Muscle layer of duodenum (tissue), 2 donors: Measurements from ENCODE around the gene PEX11G.

Source experiments
- H3K27ac ChIP-seq: one replicate; pipeline ENCODE4 v1.7.0; 2013; ENCODE audit warnings: mild to moderate bottlenecking, low read length
- H3K27me3 ChIP-seq: one replicate; pipeline ENCODE4 v1.7.0; 2013; ENCODE audit warnings: low read depth, mild to moderate bottlenecking, control low read depth, low read length
- H3K36me3 ChIP-seq, 2 donors: one replicate each; pipeline ENCODE4 v1.7.0; 2013; ENCODE audit warnings: low read length in 2 of 2, control low read depth in 1 of 2, mild to moderate bottlenecking in 1 of 2; ENCODE audit not compliant: insufficient read depth in 2 of 2, control insufficient read depth in 1 of 2
- H3K4me1 ChIP-seq, 2 donors: one replicate each; pipeline ENCODE4 v1.7.0; 2013; ENCODE audit warnings: low read length in 2 of 2, mild to moderate bottlenecking in 2 of 2, control low read depth in 1 of 2, moderate library complexity in 1 of 2; ENCODE audit not compliant: insufficient read depth in 2 of 2, control insufficient read depth in 1 of 2
- H3K4me3 ChIP-seq, 2 donors: one replicate each; pipeline ENCODE4 v1.7.0; 2013; ENCODE audit warnings: low read length in 2 of 2, low read depth in 1 of 2, mild to moderate bottlenecking in 1 of 2
- H3K9me3 ChIP-seq, 2 donors: one replicate each; pipeline ENCODE4 v1.7.0; 2013; ENCODE audit warnings: low read length in 2 of 2, control low read depth in 1 of 2, mild to moderate bottlenecking in 1 of 2; ENCODE audit not compliant: control insufficient read depth in 1 of 2
- donor health status: healthy.

The PEX11G gene

DNA sequence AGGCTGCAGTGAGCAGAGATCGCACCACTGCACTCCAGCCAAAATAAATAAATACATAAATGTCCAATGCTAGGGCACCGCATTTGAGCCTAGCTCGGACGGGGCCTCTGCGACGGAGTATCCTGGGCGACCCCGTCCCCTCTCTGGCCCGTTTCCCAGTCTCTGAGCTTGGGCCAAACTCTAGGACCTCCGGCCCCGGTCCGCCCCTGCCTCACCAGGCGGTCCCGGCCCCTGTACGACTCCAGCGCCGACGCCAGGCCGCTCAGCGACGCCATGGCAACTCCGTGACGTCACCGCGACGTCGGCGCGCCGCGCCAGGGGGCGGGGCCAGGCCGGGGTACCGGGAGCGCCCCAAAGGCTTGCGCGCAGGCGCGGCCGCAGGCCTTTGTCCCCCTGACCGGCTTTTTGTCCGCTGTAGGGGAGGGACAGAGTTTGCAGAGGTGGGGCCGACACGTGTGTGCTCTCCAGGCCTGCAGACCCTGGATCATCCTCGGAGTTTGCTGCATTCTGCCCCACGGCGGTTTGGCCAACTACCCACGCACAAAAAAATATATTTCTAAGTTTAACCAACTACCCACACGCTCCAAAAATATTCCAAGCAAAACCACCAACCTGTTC, at the start of gene PEX11G:
PEX11G (minus strand) TSS at position 300 of the 618 bp plus-strand sequence; CDS start at position 275, 25 bp downstream.
- H3K4me3 ChIP-seq = peak within 1 kb of the TSS; percentile 63 to 65
- no peaks in the 10 kb centered on the region for H3K36me3 ChIP-seq
- peaks cover 0 to 6% of the 10 kb centered on the region in 2 donors for H3K4me1 ChIP-seq
- no peaks in the 10 kb centered on the region for H3K9me3 ChIP-seq
- no peaks in the 10 kb centered on the region for H3K27me3 ChIP-seq
- peak within 1 kb of the TSS; percentile 62 for H3K27ac ChIP-seq

DNA sequence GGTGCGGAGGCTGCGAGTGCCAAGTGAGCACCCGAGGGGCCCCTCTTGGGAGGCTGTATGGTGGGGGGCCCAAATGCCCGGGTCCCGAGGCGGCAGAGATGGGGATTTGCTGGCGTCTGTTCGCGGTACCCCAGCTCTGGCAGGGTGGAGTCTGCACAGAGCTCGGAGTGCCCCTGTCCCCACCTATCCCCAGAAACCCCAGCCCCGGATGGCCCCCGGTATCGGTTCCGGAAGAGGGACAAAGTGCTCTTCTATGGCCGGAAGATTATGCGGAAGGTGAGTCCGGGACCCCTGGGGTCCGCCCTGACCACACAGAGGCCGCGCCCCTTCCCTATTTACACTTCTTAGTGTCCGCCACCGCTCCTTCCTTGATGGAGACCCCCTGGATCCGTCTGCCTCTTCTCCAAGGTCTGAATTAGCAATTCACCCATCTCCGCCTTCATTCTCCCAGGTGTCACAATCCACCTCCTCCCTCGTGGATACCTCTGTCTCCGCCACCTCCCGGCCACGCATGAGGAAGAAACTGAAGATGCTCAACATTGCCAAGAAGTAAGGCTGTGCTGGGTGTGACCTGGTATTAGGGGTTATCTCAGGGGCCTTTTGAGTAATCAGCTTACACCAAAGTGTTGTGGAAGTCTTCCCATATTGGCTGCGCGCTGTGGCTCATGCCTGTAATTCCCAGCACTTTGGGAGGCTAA, 47.3 kb upstream of the PEX11G start:
- no peaks in the 10 kb centered on the region for H3K27me3 ChIP-seq
- peak overlapping the region; percentile 79 for H3K27ac ChIP-seq
- H3K36me3 ChIP-seq = peaks cover 6 to 22% of the 10 kb centered on the region in 2 donors
- peak overlapping the region; percentile 81 to 89 for H3K4me3 ChIP-seq
- no peaks in the 10 kb centered on the region for H3K9me3 ChIP-seq
- H3K4me1 ChIP-seq = peaks cover 7 to 9% of the 10 kb centered on the region in 2 donors

DNA sequence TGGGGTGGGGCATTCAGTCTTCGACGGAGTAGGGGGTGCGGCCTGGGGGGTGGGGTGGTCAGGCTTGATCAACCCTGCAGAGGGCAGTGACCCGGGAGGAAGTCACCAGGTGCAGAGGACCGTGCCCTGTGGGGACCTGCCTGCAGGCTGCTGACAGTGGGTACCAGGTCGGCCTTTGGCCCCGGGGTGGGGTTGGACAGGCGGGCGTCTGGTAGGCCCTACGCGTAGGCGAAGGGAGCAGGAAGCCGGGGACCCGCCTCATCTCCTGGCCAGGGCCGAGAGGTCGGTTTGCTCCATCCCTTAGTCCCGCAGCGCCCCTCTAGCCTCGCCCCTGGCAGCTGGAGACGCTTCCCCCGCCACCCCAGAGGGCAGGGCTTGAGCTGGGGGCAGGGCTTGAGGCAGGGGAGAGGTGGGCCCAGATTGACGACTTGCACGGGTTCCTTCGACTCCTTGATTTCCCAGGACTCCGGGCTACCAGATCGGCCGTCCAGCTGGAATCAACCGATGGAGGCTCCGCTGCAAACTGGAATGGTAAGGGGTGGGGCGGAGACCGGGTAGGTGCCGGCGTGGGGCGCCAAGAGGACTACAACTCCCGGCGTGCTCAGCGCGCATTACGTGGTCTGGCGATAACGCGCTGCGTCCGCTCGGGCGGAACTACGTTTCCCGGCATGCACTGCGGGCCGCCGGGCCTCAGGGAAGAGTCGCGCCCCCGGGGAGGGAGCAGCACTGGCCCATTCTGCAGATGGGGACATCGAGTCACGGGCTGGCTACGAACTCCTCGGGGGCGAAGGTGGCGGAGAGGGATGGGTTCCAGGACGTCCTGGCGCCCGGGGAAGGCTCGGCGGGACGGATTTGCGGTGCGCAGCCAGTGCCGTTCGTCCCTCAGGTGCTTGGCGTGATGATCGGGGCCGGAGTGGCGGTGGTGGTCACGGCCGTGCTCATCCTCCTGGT, 46.5 kb upstream of the PEX11G start, which contains the start of gene PNPLA6:
PNPLA6 (plus strand) TSS at position 671 of the 951 bp plus-strand sequence; CDS start at position 743, 72 bp downstream.
- peak within 1 kb of the TSS; percentile 79 for H3K27ac ChIP-seq
- peak within 1 kb of the TSS; percentile 81 to 89 for H3K4me3 ChIP-seq
- peaks cover 7 to 9% of the 10 kb centered on the region in 2 donors for H3K4me1 ChIP-seq
- H3K27me3 ChIP-seq = no peaks in the 10 kb centered on the region
- H3K36me3 ChIP-seq = peaks cover 4 to 18% of the 10 kb centered on the region in 2 donors
- no peaks in the 10 kb centered on the region for H3K9me3 ChIP-seq

DNA sequence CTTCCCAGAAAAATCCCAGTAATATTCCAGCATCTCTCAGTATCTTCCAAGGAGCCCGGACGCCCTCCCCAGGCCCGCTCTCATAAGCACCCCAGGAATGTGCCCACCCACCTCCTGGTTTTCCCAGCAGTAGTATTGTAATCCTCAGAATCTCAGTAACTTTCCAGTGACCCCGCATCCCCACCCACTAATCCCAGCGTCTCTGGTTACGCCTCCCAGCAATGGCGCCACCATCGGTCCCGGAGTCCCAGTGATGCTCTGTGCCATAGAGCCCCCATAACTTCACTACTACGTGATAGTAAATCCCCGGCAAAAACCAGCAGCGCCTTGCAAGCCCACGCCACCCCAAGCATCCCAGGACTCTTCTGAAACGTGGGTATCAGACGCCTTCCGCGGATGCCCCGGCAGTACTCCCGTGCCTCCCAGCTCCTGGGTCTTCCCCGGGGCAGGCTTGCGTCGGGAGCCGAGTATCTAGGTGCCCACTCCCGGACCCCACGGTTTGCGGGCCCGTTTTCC, 45.8 kb upstream of the PEX11G start:
- H3K9me3 ChIP-seq = no peaks in the 10 kb centered on the region
- peak overlapping the region; percentile 81 to 89 for H3K4me3 ChIP-seq
- H3K27ac ChIP-seq = peak overlapping the region; percentile 79
- no peaks in the 10 kb centered on the region for H3K27me3 ChIP-seq
- H3K4me1 ChIP-seq = peaks cover 7 to 9% of the 10 kb centered on the region in 2 donors
- peaks cover 0 to 19% of the 10 kb centered on the region in 2 donors for H3K36me3 ChIP-seq

DNA sequence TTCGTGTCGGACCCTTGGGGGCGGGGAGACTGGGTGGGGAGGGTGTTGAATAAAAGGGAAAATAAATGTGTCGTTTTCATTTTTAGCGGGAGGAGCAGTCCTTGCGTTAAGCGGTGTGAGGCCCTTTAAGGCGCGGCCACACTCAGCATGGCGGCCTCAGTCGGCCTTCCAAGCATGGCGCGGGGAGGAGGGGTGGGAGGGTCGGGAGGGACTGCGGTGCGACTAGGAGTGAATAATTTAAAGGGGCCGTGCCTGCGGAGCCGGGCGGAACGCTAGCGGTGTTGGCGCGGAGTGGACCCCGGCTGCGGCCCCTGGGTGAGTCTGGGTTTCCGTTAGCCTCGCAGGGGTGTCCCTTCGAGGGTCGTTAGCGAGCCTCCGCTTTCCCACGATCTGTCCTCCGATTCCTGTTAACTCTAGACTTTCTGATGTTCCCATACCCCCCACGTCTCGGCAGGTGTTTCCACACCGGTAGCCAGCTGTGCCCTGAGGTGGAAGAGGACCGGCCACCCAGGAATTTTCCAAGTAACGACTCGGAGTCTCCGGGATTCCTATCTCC, 45.2 kb upstream of the PEX11G start:
- peak overlapping the region; percentile 81 to 89 for H3K4me3 ChIP-seq
- H3K9me3 ChIP-seq = no peaks in the 10 kb centered on the region
- peaks cover 0 to 25% of the 10 kb centered on the region in 2 donors for H3K36me3 ChIP-seq
- H3K4me1 ChIP-seq = peaks cover 7 to 9% of the 10 kb centered on the region in 2 donors
- H3K27ac ChIP-seq = peak overlapping the region; percentile 79
- H3K27me3 ChIP-seq = no peaks in the 10 kb centered on the region

DNA sequence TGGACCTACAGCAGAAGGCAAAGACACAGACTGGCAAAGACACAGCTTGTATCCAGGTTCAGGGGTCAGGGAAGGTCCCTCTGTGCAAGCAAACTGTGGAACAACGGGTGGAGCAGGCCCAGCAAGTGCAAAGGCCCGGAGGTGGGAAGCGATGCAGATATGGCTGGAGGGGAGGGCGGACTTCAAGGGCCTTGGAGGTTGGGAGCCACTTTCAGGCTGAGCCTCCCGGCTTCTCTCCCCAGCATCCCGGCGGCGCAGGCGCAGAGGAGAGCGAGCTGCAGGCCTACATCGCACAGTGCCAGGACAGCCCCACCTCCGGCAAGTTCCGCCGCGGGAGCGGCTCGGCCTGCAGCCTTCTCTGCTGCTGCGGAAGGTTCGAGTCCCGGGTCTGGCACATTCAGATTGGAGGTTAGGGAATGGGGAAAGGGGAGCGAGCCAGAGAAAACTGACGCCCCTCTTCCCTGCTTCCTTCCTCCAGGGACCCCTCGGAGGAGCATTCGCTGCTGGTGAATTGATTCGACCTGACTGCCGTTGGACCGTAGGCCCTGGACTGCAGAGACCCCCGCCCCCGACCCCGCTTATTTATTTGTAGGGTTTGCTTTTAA, 44.5 kb upstream of the PEX11G start:
- Histone ChIP-seq H3K4me3 (peak overlapping the region; percentile 68 to 89), H3K27me3 (no peaks in the 10 kb centered on the region), H3K36me3 (peaks cover 0 to 26% of the 10 kb centered on the region in 2 donors), H3K27ac (peak overlapping the region; percentile 60), H3K9me3 (no peaks in the 10 kb centered on the region), H3K4me1 (peaks cover 7 to 9% of the 10 kb centered on the region in 2 donors)

DNA sequence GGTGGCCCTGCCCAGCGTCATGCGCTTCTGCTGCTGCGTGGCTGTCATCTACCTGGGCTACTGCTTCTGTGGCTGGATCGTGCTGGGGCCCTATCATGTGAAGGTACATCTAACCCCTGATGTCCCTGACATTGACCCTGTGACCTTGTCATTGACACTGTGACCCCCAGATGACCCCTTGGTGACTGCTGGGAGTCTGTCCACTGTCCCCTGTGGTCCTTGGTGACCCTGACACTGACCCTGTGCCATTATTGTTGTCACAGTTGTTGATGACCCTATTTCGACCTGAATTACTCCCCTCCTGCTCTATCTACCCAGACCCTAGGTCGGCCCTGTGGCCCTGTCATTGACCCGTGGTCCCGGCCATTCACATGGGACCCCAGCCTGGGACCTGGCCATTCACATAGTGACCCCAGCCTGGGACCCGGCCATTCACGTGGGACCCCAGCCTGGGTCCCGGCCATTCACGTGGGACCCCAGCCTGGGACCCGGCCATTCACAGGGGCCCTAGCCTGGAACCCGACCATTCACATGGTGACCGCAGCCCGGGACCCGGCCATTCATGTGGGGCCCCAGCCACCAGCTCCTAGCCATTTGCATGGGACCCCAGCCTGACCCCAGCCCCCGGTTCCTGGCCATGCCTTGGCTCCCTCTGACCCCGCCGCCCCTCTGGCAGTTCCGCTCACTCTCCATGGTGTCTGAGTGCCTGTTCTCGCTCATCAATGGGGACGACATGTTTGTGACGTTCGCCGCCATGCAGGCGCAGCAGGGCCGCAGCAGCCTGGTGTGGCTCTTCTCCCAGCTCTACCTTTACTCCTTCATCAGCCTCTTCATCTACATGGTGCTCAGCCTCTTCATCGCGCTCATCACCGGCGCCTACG, 41.0 kb upstream of the PEX11G start:
- Histone ChIP-seq H3K36me3 (peaks cover 0 to 50% of the 10 kb centered on the region in 2 donors), H3K4me1 (peaks cover 0 to 3% of the 10 kb centered on the region in 2 donors), H3K27me3 (no peaks in the 10 kb centered on the region)

DNA sequence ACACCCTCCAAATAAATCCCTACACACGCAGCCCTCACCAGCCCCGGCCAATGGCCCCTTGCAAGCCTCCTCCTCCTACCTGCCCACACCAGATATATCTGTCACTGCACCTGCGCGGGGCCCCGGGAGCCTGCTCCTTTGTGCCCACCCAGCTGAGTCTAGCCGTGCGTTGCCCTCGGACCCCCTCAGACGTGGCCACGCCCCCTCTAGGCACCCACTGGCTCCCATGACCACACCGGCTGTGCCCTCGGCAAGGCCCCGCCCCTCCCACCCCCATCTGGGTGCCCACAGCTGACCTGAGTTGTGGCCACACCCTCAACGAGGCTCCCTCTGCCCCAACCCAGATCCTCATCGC, 40.4 kb upstream of the PEX11G start:
- no peaks in the 10 kb centered on the region for H3K27me3 ChIP-seq
- H3K4me1 ChIP-seq = peaks cover 3 to 4% of the 10 kb centered on the region in 2 donors
- H3K36me3 ChIP-seq = peaks cover 0 to 54% of the 10 kb centered on the region in 2 donors
- H3K9me3 ChIP-seq = no peaks in the 10 kb centered on the region
- H3K27ac ChIP-seq = no peak overlapping the region
- H3K4me3 ChIP-seq = no peak overlapping the region

More for the DNA sequence above, 41.0 kb upstream of the PEX11G start:
- Histone ChIP-seq H3K4me3 (no peak overlapping the region), H3K9me3 (no peaks in the 10 kb centered on the region), H3K27ac (no peak overlapping the region)

DNA sequence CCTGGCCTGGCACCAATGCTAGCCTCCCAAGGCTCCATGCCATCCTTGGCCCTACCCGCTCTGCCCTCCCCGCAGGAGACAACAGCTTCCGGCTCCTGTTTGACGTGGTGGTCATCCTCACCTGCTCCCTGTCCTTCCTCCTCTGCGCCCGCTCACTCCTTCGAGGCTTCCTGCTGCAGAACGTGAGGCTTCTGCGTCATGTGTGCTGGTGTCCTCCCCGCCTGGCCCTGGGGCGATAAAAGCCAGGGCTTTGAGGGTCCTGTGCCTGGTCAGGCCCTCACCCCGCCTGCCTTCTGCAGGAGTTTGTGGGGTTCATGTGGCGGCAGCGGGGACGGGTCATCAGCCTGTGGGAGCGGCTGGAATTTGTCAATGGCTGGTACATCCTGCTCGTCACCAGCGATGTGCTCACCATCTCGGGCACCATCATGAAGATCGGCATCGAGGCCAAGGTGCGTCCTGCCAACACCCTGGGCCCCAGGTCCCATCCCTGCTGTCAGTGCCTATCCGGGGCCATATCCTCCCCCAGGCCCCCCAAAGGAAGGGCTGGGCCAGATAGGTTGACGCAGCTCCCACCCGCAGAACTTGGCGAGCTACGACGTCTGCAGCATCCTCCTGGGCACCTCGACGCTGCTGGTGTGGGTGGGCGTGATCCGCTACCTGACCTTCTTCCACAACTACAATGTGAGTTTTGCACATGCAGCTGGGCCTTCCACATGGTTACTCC, 39.8 kb upstream of the PEX11G start:
- H3K36me3 ChIP-seq = peaks cover 0 to 54% of the 10 kb centered on the region in 2 donors
- H3K4me3 ChIP-seq = no peak overlapping the region

More for the DNA sequence above, 39.8 kb upstream of the PEX11G start:
- Histone ChIP-seq H3K9me3 (no peaks in the 10 kb centered on the region), H3K4me1 (peaks cover 3 to 7% of the 10 kb centered on the region in 2 donors), H3K27me3 (no peaks in the 10 kb centered on the region), H3K27ac (no peak overlapping the region)
